Measurements from ENCODE around the gene SPON1.

SPON1 gene

DNA sequence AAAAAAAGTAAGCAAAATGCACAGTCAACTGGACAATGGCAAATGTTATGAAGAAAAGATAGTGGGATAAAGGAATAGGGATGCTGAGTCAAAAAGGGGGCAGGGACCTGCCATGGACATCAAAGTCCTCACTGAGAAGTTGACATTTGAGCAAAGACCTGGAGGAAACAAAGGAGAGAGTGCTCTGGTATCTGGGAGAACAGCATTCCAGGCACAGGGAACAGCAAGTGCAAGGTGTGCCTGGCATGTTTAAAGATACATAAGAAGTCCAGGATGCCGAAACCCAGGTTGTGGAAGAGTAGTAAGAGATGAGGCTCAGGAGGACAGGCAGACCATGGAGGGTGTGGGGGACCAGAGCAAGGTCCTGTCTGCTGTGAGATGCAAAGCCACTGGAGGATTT is 273.2 kb downstream of the SPON1 start:
- DNase-seq (ENCODE audit: low read depth) = no peak
- TF ChIP-seq, protein P1, sequence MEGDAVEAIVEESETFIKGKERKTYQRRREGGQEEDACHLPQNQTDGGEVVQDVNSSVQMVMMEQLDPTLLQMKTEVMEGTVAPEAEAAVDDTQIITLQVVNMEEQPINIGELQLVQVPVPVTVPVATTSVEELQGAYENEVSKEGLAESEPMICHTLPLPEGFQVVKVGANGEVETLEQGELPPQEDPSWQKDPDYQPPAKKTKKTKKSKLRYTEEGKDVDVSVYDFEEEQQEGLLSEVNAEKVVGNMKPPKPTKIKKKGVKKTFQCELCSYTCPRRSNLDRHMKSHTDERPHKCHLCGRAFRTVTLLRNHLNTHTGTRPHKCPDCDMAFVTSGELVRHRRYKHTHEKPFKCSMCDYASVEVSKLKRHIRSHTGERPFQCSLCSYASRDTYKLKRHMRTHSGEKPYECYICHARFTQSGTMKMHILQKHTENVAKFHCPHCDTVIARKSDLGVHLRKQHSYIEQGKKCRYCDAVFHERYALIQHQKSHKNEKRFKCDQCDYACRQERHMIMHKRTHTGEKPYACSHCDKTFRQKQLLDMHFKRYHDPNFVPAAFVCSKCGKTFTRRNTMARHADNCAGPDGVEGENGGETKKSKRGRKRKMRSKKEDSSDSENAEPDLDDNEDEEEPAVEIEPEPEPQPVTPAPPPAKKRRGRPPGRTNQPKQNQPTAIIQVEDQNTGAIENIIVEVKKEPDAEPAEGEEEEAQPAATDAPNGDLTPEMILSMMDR (conservative IDR thresholded peaks at IDR 0.05; ENCODE audit: low read depth, low read length) = no peak
- no peak overlapping the region for H3K4me3 ChIP-seq (ENCODE audit: low read depth, low read length)

DNA sequence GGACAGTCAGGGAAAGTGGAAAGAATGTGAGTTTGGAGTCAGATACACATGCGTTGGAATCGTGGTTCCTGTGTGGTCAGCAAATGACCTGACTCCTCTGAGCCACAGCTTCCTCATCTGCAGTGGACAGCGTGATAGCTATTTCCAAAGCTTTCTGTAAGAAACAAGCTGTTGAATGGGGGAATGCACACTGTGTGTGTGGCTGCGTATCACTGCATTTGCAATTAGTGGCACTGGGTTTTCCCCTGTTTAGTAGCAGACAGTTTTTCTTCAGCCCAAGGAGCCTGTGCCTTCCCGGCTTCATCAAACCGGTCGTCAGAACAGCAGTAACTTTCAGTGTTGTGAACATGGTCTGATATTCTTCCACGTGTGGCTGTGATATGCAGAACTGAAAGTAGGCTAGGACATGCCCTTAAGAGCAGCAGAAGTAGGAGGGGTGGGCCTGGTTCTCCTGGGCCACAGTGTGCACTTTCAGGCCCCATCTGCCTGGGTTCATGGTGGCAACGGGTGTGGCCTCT is 275.0 kb downstream of the SPON1 start:
- no peak for DNase-seq (ENCODE audit: low read depth)
- TF ChIP-seq, protein P1 (conservative IDR thresholded peaks at IDR 0.05; ENCODE audit: low read depth, low read length) = no peak
- no peak overlapping the region for H3K4me3 ChIP-seq (ENCODE audit: low read depth, low read length)

DNA sequence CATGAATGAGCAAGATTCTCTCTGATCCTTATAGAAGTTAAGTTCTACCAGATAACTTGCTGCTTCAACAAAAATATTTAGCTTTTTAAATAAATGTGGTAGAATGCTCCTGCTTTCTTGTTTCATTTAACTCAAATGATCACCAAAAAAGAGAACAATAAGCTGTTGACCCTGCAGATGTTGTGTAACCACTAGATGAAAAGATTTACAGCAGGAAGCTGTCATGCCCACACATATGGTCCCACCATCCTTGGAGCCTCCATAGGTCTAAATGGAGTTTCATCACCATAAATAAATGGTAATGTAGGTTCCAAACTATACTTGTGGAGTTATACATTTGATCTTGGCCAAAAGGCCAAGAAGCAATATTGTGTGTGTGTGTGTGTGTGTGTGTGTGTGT is 277.7 kb downstream of the SPON1 start:
- DNase-seq (ENCODE audit: low read depth) = no peak
- TF ChIP-seq, protein P1 (conservative IDR thresholded peaks at IDR 0.05; ENCODE audit: low read depth, low read length) = no peak
- no peak overlapping the region for H3K4me3 ChIP-seq (ENCODE audit: low read depth, low read length)

DNA sequence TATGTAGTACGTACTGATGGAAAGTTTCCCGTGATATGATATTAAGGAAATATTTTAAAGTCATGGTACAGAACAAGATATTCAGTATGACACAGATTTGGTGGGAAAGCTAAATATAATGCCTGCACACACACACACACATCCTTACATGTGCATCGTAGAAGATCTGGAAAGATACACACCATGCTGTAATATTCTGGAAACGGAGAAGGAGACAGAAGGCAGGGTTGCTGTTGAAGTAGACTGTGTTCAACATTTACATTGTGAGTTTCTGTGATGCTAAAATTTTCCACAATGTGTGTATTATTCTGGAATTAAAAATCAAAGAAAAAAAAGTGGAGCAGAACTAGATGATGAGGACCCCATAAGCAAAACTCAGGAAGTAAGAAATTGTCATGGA is 278.4 kb downstream of the SPON1 start:
- no peak for DNase-seq (ENCODE audit: low read depth)
- TF ChIP-seq, protein P1 (conservative IDR thresholded peaks at IDR 0.05; ENCODE audit: low read depth, low read length) = no peak
- H3K4me3 ChIP-seq (ENCODE audit: low read depth, low read length) = no peak overlapping the region

DNA sequence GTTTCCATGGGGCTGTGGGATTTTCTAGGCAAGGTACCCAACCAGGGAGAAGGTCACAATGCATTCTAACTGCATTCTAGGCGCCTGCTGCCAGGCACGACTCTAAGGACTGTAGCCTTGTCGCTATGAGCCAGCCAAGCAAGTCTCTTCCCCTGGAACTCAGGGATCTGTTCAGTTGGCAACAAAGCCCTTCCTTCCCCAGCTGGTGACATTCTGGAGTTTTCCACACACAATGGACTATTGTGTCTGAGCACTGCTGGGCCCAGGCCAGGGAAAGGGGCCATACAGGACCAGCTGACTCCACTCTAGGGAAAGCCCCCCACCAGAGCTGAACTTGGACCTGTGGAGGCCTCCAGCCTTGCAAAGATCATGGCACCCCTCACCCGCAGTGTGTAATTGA is 279.7 kb downstream of the SPON1 start:
- DNase-seq (ENCODE audit: low read depth) = no peak
- H3K4me3 ChIP-seq (ENCODE audit: low read depth, low read length) = no peak overlapping the region
- TF ChIP-seq, protein P1 (conservative IDR thresholded peaks at IDR 0.05; ENCODE audit: low read depth, low read length) = no peak

DNA sequence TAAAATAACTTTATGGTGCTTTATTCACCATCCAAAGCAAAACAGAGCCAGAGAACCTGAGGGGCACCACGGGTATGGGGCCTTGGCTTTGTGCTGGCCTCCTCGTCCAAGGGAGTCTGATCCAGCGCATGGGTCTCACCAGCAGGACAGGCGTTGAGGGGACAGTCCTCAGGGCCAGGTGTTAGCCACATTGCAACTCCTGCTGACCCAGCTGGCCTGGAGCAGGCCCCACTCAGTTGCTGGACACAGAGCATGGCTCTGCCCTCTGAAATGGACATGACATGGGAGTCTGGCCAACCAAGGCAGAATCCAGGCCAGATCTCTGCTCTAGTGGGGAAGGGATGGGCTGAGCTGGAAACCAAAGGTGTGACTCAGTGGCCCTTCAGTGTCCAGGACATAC is 280.2 kb downstream of the SPON1 start:
- no peak overlapping the region for H3K4me3 ChIP-seq (ENCODE audit: low read depth, low read length)
- DNase-seq (ENCODE audit: low read depth) = no peak
- TF ChIP-seq, protein P1 (conservative IDR thresholded peaks at IDR 0.05; ENCODE audit: low read depth, low read length) = no peak

DNA sequence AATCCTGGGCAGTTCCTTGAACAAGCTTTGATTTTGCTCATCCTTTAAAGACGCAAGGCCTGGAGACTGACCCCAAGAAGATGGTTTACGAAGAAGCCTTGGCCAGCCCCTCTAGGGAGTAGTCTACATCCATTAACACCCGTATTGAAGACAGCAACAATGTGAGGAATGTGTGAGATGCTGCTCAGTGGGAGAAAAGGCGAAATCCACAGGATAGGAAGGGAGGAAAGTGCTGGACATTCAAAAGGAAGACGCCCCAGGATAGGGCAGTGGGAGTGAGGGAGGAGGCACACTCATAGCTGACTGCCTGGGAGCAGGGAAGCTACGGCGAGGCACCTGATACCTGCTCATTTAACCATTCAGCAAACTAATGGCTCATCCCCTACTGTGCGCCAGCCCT is 282.4 kb downstream of the SPON1 start:
- TF ChIP-seq, protein P1 (conservative IDR thresholded peaks at IDR 0.05; ENCODE audit: low read depth, low read length) = no peak
- H3K4me3 ChIP-seq (ENCODE audit: low read depth, low read length) = no peak overlapping the region
- no peak for DNase-seq (ENCODE audit: low read depth)

Measured in choroid plexus epithelial cell (primary cell).